Measurements from ENCODE around the gene MED31. TPM values are rescaled to one million over a fixed set of nuclear protein-coding genes. Genes with fewer than 3 reads are reported as not detected.

The MED31 gene
- total and polyA plus RNA-seq, 2 of the 13 experiments (the other 11 are each of a cell fraction or from before 2014, with no cell fraction given) = 19.0 to 20.9 TPM

DNA sequence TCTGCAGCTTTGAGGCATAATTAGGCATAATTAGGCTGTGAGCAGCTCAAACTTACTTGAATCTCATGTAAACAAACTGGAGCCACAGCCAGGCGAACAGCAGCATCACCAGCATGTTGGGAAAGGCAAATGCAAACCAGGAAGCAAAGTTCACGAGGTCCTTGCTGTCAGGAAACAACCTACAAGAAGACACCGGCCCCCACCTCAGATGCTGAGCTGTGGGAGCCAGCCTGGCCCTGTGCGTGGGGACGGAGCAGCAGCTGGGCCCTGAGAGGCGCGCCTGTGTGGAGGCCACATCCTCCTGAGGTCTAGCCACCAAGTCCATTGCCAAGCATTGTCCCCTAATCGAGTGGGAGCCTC lies 49.5 kb upstream of the MED31 start (continued):
- TF ChIP-seq EED (CRISPR knock-in tag; IDR thresholded peaks at IDR 0.05) (no peak), SRF (IDR thresholded peaks at IDR 0.05; ENCODE audit: low read depth, low read length) (no peak), ZNF570 (CRISPR knock-in tag; IDR thresholded peaks at IDR 0.05; ENCODE audit: borderline replicate concordance) (no peak), ZNF382 (CRISPR knock-in tag; IDR thresholded peaks at IDR 0.05; ENCODE audit: borderline replicate concordance) (no peak), HDAC6 (IDR thresholded peaks at IDR 0.05; ENCODE audit: low read depth, low read length) (no peak), ZFP37 (CRISPR knock-in tag; IDR thresholded peaks at IDR 0.05; ENCODE audit: borderline replicate concordance) (no peak; the same call in 1 of the 2 replicates), ZNF83 (CRISPR knock-in tag; IDR thresholded peaks at IDR 0.05; ENCODE audit: borderline replicate concordance) (0 out of 2 replicates have a peak, but pooled peaks have one; percentile 25), GZF1 (CRISPR knock-in tag; IDR thresholded peaks at IDR 0.05) (no peak), PHF20 (CRISPR knock-in tag; IDR thresholded peaks at IDR 0.05) (no peak), FOXO1 (CRISPR knock-in tag; IDR thresholded peaks at IDR 0.05) (no peak), SIN3A (IDR thresholded peaks at IDR 0.05; ENCODE audit: borderline replicate concordance, low read depth, low read length) (0 out of 2 replicates have a peak, but pooled peaks have one; percentile 29), ZSCAN30 (CRISPR knock-in tag; IDR thresholded peaks at IDR 0.05) (no peak), SCMH1 (CRISPR knock-in tag; IDR thresholded peaks at IDR 0.05; ENCODE audit: borderline replicate concordance) (no peak), HNRNPL (IDR thresholded peaks at IDR 0.05; ENCODE audit: low read depth, low read length) (no peak), DPF2 (CRISPR knock-in tag; IDR thresholded peaks at IDR 0.05; ENCODE audit: borderline replicate concordance, low read depth) (no peak), KLF13 (CRISPR knock-in tag; IDR thresholded peaks at IDR 0.05) (no peak), SUZ12 (IDR thresholded peaks at IDR 0.05; ENCODE audit: low read depth, low read length) (no peak), IKZF1 (IDR thresholded peaks at IDR 0.05) (no peak), ZNF724P (CRISPR knock-in tag; IDR thresholded peaks at IDR 0.05; ENCODE audit: borderline replicate concordance) (no peak), KAT2B (IDR thresholded peaks at IDR 0.05; ENCODE audit: borderline replicate concordance, low read depth, low read length) (no peak), NR2F1 (CRISPR knock-in tag; IDR thresholded peaks at IDR 0.05) (no peak), ZNF430 (CRISPR knock-in tag; IDR thresholded peaks at IDR 0.05) (no peak), MTA1 (CRISPR knock-in tag; IDR thresholded peaks at IDR 0.05; ENCODE audit: borderline replicate concordance) (no peak)
- TF ChIP-seq, protein P1, sequence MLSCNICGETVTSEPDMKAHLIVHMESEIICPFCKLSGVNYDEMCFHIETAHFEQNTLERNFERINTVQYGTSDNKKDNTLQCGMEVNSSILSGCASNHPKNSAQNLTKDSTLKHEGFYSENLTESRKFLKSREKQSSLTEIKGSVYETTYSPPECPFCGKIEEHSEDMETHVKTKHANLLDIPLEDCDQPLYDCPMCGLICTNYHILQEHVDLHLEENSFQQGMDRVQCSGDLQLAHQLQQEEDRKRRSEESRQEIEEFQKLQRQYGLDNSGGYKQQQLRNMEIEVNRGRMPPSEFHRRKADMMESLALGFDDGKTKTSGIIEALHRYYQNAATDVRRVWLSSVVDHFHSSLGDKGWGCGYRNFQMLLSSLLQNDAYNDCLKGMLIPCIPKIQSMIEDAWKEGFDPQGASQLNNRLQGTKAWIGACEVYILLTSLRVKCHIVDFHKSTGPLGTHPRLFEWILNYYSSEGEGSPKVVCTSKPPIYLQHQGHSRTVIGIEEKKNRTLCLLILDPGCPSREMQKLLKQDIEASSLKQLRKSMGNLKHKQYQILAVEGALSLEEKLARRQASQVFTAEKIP (CRISPR knock-in tag; IDR thresholded peaks at IDR 0.05; ENCODE audit: borderline replicate concordance) = no peak
- TF ChIP-seq, protein P2, sequence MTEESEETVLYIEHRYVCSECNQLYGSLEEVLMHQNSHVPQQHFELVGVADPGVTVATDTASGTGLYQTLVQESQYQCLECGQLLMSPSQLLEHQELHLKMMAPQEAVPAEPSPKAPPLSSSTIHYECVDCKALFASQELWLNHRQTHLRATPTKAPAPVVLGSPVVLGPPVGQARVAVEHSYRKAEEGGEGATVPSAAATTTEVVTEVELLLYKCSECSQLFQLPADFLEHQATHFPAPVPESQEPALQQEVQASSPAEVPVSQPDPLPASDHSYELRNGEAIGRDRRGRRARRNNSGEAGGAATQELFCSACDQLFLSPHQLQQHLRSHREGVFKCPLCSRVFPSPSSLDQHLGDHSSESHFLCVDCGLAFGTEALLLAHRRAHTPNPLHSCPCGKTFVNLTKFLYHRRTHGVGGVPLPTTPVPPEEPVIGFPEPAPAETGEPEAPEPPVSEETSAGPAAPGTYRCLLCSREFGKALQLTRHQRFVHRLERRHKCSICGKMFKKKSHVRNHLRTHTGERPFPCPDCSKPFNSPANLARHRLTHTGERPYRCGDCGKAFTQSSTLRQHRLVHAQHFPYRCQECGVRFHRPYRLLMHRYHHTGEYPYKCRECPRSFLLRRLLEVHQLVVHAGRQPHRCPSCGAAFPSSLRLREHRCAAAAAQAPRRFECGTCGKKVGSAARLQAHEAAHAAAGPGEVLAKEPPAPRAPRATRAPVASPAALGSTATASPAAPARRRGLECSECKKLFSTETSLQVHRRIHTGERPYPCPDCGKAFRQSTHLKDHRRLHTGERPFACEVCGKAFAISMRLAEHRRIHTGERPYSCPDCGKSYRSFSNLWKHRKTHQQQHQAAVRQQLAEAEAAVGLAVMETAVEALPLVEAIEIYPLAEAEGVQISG (CRISPR knock-in tag; IDR thresholded peaks at IDR 0.05) = no peak
- TF ChIP-seq, protein P3, sequence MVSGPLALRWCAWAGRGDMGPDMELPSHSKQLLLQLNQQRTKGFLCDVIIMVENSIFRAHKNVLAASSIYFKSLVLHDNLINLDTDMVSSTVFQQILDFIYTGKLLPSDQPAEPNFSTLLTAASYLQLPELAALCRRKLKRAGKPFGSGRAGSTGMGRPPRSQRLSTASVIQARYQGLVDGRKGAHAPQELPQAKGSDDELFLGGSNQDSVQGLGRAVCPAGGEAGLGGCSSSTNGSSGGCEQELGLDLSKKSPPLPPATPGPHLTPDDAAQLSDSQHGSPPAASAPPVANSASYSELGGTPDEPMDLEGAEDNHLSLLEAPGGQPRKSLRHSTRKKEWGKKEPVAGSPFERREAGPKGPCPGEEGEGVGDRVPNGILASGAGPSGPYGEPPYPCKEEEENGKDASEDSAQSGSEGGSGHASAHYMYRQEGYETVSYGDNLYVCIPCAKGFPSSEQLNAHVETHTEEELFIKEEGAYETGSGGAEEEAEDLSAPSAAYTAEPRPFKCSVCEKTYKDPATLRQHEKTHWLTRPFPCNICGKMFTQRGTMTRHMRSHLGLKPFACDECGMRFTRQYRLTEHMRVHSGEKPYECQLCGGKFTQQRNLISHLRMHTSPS (CRISPR knock-in tag; IDR thresholded peaks at IDR 0.05; ENCODE audit: low read depth) = no peak

All from HepG2 (cell line).